Dedifferentiated amniotic fluid mesenchymal stem cell (primary cell): ENCODE measurements around the gene RXYLT1.
"Not testable (repeated sequence)": the region's sequence is repeated elsewhere in the genome, so short reads cannot be mapped to it uniquely, and the experiment has no call there.

Source experiments
- DNase-seq: peaks from one replicate; pipeline ENCODE4 v3.0.0-alpha.2; 2016; ENCODE audit errors: extremely low spot score

RXYLT1 gene

DNA sequence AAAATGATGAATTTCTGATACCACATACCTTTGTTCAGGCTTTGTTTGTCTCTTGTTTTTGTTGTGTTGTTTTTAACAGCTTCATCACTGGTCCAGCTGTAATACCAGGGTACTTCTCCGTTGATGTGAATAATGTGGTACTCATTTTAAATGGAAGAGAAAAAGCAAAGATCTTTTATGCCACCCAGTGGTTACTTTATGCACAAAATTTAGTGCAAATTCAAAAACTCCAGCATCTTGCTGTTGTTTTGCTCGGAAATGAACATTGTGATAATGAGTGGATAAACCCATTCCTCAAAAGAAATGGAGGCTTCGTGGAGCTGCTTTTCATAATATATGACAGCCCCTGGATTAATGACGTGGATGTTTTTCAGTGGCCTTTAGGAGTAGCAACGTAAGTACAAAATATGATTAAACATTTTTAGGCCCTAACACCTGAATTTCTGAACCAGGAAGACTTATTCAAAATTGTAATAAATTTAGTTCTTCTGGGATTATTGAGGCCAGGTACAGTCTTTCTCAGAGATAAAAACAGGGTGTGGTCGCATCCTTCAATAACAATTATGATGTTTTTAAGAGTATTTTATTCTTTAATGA, 22.4 kb downstream of the RXYLT1 start:
- peak; percentile 59 for DNase-seq

GRCh38 chr12:63804746-63805145, 25.0 kb downstream of the RXYLT1 start:
- DNase-seq = no peak

GRCh38 chr12:63805704-63806672, 26.3 kb downstream of the RXYLT1 start:
- no peak for DNase-seq

DNA sequence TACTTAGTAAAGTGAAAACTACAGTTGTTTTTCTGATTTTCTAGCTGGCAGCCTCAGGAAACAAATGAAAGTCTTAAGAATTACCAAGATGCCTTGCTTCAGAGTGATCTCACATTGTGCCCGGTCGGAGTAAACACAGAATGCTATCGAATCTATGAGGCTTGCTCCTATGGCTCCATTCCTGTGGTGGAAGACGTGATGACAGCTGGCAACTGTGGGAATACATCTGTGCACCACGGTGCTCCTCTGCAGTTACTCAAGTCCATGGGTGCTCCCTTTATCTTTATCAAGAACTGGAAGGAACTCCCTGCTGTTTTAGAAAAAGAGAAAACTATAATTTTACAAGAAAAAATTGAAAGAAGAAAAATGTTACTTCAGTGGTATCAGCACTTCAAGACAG, 28.9 kb downstream of the RXYLT1 start:
- DNase-seq = no peak

DNA sequence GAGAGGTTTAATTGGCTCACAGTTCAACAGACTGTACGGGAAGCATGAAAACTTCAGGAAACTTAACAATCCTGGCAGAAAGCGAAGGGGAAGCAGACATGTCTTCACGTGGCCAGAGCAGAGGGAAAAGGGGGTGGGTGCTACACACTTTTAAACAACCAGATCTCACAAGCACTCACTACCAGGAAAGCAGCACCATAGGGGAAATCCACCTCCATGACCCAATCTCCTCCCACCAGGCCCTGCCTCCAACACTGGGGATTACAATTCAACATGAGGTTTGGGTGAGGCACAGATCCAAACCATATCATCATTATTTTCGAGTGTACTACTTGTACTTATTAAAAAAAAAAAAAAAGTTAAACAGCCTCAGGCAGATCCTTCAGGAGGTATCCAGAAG, 29.9 kb downstream of the RXYLT1 start:
- no peak for DNase-seq

- no peak for DNase-seq
Measured at GRCh38 chr12:63811334-63811733, 31.6 kb downstream of the RXYLT1 start.

DNA sequence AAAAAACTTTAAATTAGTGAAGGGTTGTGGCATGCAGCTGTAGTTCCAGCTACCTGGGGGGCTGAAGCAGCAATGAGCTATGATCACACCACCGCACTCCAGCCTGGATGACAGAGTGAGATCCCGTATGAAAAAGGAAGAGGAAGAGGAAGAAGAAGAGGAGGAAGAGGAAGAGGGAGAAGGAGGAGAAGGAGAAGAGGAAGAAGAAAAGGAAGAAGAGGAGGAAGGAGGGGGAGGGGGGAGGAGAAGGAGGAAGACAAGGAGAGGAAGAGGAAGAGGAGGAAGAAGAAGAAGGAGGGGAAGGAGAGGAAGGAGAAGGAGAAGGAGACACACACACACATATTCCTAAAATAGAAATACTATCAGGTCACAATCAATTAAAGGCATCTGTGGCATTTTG, 32.0 kb downstream of the RXYLT1 start:
- DNase-seq = no peak

GRCh38 chr12:63814146-63814772, 34.5 kb downstream of the RXYLT1 start:
- no peak for DNase-seq

GRCh38 chr12:63815482-63815852, 35.8 kb downstream of the RXYLT1 start:
- DNase-seq = no peak

DNA sequence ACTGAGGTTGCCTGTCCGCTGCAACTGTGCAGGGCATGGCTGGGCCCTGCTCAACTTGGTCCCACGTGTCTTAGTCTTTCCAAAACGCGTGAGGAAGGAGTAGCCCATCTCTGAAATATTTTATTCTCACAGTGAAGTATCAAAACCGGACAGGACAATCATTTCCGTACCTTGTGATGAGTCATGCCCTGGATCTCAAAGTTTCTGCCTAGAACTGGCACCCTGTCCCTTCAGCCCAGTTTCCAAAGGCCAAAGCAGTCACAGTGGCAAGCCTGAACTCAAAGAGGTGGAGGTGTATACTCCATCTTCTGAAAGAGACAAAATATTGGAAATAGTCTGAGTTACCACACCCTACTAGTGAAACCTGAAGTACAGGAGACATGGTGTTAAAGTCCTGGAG, 36.3 kb downstream of the RXYLT1 start:
- DNase-seq = no peak

DNA sequence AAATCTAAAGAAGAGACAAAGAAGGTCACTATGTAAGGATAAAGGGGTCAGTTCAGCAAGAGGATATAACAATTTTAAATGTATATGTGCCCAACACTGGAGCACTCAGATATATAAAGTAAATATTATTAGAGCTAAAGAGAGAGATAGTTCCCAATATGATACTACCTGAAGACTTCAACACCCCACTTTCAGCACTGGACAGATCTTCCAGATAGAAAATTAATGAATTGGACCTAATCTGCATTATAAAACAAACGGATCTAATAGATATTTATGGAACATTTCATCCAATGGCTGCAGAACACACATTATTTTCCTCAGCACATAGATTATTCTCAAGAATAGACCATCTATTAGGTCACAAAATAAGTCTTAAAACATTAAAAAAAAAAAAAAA, 40.7 kb downstream of the RXYLT1 start:
- DNase-seq = no peak

DNA sequence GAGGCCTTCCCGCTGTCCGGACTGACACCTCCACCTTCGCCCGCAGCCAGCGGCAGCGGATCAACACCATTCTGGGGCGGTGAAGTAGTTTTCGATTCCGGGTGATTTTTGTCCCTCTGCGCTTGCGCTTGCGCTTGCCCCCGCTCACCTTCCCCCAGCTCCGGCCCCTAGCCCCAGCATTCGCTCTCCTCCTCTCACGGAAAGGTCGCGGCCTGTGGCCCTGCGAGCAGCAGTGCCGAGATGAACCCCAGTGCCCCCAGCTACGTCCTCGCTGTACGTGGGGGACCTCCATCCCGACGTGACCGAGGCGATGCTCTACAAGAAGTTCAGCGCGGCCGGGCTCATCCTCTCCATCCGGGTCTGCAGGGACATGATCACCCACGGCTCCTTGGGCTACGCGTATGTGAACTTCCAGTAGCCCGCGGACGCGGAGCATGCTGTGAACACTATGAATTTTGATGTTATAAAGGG, 42.1 kb downstream of the RXYLT1 start:
- DNase-seq = no peak

DNA sequence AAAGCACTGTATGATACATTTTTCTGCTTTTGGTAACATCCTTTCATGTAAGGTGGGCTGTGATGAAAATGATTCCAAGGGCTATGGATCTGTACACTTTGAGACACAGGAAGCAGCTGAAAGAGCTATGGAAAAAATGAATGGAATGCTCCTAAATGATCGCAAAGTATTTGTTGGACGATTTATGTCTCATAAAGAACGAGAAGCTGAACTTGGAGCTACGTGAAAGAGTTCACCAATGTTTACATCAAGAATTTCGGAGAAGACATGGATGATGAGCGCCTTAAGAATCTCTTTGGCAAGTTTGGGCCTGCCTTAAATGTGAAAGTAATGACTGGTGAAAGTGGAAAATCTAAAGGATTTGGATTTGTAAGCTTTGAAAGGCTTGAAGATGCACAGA, 42.6 kb downstream of the RXYLT1 start:
- no peak for DNase-seq

DNA sequence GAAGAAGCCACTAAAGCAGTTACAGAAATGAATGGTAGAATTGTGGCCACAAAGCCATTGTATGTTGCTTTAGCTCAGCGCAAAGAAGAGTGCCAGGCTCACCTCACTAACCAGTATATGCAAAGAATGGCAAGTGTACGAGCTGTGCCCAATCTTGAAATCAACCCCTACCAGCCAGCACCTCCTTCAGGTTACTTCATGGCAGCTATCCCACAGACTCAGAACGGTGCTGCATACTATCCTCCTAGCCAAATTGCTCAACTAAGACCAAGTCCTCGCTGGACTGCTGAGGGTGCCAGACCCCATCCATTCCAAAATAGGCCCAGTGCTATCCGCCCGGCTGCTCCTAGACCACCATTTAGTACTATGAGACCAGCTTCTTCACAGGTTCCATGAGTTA, 43.3 kb downstream of the RXYLT1 start:
- DNase-seq = no peak

- DNase-seq = peak; percentile 80
Measured at GRCh38 chr12:63826006-63826585, 46.4 kb downstream of the RXYLT1 start.

- no peak for DNase-seq
Measured at GRCh38 chr12:63828867-63829266, 49.2 kb downstream of the RXYLT1 start.

DNA sequence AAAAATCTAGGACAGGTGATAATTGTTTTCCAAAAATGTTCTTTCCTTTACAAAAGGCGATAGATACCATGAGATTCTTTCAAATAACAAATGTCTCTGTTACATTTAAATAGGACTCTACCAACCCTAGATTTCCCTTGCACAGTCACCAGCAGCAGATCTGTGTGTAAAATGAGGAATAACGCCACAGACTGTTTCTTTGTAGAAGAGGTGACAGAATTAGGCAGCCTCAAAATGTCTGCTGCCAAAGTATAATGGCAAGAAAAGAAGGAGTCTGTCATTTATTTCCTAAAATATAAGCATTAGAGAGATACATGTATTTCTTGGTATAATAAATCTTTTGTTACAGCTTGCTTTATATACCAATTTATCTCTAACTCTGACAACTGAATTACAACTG, 56.3 kb downstream of the RXYLT1 start:
- no peak for DNase-seq

DNA sequence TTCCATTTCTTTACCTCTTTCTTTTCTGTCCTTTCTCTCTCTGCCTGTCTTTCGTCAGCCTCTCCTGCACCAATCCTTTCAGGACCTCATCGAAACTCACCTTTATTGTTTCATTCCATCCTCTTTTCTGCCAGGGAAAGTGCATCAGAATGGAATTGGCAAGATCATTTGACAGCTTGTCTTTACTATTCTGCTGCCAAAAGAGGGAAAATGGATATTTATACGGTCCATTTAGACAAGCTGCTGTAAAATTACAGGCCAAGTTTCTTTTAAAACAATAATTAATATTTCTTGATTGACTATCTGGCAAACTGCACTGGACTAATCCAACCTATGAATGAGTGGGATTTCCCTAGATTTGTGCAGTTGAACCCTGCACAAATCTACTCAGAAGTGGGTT, 57.2 kb downstream of the RXYLT1 start:
- no peak for DNase-seq

DNA sequence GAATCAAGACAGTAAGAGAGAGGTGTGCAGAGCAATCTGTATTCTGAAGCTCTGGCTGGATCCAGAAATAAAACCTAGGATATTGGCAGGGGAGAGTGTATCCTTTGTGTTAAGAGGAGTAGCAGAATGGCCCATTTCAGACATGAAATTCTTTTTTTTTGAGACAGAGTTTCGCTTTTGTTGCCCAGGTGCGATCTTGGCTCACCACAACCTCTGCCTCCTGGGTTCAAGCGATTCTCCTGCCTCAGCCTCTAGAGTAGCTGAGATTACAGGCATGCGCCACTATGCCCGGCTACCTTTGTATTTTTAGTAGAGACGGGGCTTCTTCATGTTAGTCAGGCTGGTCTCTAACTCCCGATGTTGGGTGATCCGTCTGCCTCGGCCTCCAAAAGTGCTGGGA, 58.7 kb downstream of the RXYLT1 start:
- no peak for DNase-seq

GRCh38 chr12:63841011-63841410, 61.3 kb downstream of the RXYLT1 start:
- DNase-seq = no peak

GRCh38 chr12:63841571-63841970, 61.9 kb downstream of the RXYLT1 start:
- DNase-seq = no peak

- DNase-seq = not testable (repeated sequence)
Measured at GRCh38 chr12:63842750-63843149, 63.0 kb downstream of the RXYLT1 start.
